Spinal cord (tissue), 10 donors: ENCODE data around the gene GIPC2. TPM values are rescaled to one million over a fixed set of nuclear protein-coding genes. Genes with fewer than 3 reads are reported as not detected.
"Not testable (repeated sequence)": the region's sequence is repeated elsewhere in the genome, so short reads cannot be mapped to it uniquely, and the experiment has no call there.

ENCODE experiments used
- DNase-seq, 6 donors: peaks; one replicate each; pipeline versions ENCODE4 v3.0.0 to v3.0.0-alpha.2; 2013 to 2015; ENCODE audit warnings: low spot score in 6 of 6, low read depth in 4 of 6
- H3K27ac ChIP-seq: one replicate; pipeline ENCODE4 v1.5.1; 2013; ENCODE audit warnings: low read depth, low read length, control low read depth
- H3K27me3 ChIP-seq: one replicate; pipeline ENCODE4 v1.6.1; 2013; ENCODE audit warnings: low read length; ENCODE audit not compliant: control insufficient read depth, insufficient read depth
- H3K36me3 ChIP-seq: one replicate; pipeline ENCODE4 v1.6.1; 2013; ENCODE audit warnings: low read length; ENCODE audit not compliant: control insufficient read depth, insufficient read depth
- H3K4me1 ChIP-seq: one replicate; pipeline ENCODE4 v1.6.1; 2013; ENCODE audit warnings: low read length; ENCODE audit not compliant: control insufficient read depth, insufficient read depth
- H3K4me3 ChIP-seq: one replicate; pipeline ENCODE4 v1.5.1; 2013; ENCODE audit warnings: low read depth, low read length, control low read depth
- H3K9me3 ChIP-seq: one replicate; pipeline ENCODE4 v1.6.1; 2013; ENCODE audit warnings: low read length; ENCODE audit not compliant: control insufficient read depth, insufficient read depth
- WGBS: methylation state at CpG from one replicate; pipeline ENCODE4 v1.1.5; 2013; ENCODE audit warnings: missing lambda C conversion rate; ENCODE audit not compliant: insufficient coverage; 5-methylcytosine and 5-hydroxymethylcytosine counted together
- polyA plus RNA-seq, 2 donors: library from polyadenylated mRNA; unstranded; fragments of 120-200 nt; gene quantifications; one replicate each; pipeline ENCODE4 v1.2.1, GENCODE V29; 2013; ENCODE audit not compliant: insufficient read length in 2 of 2
- total RNA-seq, 2 donors: library from RNA; depleted of rRNA in 1 of 2; stranded (reverse); fragments of 120-200 nt in 1 of 2; fragments of >200 nt in 1 of 2; gene quantifications; one replicate each; pipeline versions ENCODE4 v1.2.3 to v1.2.4, GENCODE V29; 2013 to 2014
- donor health status: healthy.

Gene GIPC2
- total and polyA plus RNA-seq, 4 donors, result 0.41 to 1.5 (median 1.1) TPM

DNA sequence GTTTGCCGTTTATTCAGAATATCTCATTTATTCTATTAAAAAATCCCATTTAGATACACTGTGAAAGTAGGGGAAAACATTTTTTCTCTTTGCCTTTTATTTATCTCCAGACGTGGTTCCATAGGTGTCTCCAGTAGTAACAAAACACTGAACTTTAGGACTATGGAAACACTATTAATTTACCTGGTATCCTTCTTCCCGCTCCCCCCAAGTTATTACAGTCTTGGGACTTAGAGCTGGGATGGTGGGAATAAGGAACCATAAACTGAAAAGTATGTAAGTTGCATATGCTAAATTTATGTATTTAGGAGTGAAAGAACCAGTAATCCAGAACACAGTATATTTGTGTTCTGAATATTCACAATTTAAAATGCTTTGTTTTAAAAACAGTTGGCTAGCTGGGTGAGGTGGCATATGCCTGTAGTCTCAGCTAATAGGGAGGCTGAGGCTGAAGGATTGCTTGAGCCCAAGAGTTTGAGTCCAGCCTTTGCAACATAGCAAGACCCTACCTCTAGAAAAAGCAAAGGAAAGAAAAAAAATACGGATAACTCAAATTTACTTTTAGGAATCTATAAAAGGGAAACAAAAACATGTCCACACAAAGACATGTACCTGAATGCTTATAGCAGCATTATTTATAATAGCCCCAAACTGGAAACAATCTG is 38.0 kb upstream of the GIPC2 start:
- H3K36me3 ChIP-seq, result no peaks in the 10 kb centered on the region
- no CpG with 5 or more reads among the region's 4 CpGs for WGBS
- H3K9me3 ChIP-seq, result no peaks in the 10 kb centered on the region
- H3K4me1 ChIP-seq, result peaks cover 6% of the 10 kb centered on the region
- no peak for DNase-seq
- no peak overlapping the region for H3K27ac ChIP-seq
- no peak overlapping the region for H3K4me3 ChIP-seq
- no peaks in the 10 kb centered on the region for H3K27me3 ChIP-seq

DNA sequence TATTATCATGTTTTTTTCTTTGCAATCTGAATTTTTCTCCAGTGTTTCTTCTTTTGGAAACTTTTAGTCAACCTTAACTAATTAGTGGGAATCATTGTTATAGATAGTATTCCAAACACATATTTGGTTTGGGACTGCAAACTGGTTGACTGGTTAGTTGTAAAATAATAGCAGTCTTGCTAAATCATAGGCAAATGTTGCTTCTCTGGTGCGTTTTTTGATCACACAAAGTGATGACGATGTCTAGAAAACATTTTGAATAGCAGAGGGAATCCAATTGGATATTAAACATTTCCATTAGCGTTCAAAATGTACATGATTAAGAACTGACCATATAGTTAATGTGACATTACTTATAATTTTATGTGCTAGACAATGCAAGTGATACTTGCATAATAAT is 36.5 kb upstream of the GIPC2 start:
- H3K4me1 ChIP-seq, result peaks cover 4% of the 10 kb centered on the region
- H3K36me3 ChIP-seq, result no peaks in the 10 kb centered on the region
- H3K27me3 ChIP-seq, result no peaks in the 10 kb centered on the region
- no CpG with 5 or more reads among the region's 3 CpGs for WGBS
- no peak for DNase-seq
- no peak overlapping the region for H3K27ac ChIP-seq
- no peak overlapping the region for H3K4me3 ChIP-seq
- no peaks in the 10 kb centered on the region for H3K9me3 ChIP-seq

DNA sequence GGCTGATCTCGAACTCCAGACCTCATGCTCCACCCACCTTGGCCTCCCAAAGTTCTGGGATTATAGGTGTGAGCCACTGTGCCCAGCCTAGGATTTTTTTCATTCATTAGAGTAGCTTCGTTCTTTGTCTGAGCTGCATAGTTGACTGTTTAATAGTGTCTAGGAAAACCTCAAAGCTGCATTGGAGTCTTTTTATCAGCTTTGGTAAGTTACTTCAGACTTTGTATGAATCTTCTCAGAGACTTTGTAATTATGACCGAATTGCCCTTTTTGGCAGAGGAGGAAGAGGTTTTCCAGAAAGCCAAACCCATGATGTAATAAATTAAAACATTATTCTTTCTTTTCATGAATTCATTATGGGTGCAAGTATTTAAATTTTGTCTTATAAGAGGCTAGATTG is 35.9 kb upstream of the GIPC2 start:
- no peaks in the 10 kb centered on the region for H3K9me3 ChIP-seq
- 75% methylated on average over 2 of the region's 3 CpGs for WGBS
- H3K36me3 ChIP-seq, result no peaks in the 10 kb centered on the region
- no peak for DNase-seq
- no peak overlapping the region for H3K4me3 ChIP-seq
- H3K27me3 ChIP-seq, result no peaks in the 10 kb centered on the region
- no peak overlapping the region for H3K27ac ChIP-seq
- peaks cover 4% of the 10 kb centered on the region for H3K4me1 ChIP-seq

DNA sequence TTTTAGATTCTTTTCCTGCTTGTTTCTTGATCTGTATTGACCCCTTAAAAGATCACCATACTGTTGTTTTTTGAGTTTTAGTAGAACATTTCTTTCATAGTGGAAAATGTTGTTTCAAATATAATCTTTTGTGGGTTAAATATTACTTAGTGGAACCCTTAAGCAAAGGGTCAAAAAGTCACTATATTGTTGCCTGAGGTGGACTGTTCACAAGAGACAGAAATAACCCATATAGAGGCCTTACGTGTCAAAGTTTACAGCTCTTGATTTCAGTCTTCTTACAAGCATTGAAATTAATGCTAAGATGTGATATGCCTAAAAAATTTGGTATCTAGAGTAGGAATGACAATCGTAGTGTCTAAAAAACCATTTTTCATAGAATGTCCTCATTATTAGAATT is 34.7 kb upstream of the GIPC2 start:
- Histone ChIP-seq H3K36me3 (no peaks in the 10 kb centered on the region), H3K27ac (no peak overlapping the region), H3K4me3 (no peak overlapping the region), H3K9me3 (no peaks in the 10 kb centered on the region), H3K27me3 (no peaks in the 10 kb centered on the region), H3K4me1 (peaks cover 4% of the 10 kb centered on the region)
- no CpG with 5 or more reads among the region's 2 CpGs for WGBS
- DNase-seq, result no peak

DNA sequence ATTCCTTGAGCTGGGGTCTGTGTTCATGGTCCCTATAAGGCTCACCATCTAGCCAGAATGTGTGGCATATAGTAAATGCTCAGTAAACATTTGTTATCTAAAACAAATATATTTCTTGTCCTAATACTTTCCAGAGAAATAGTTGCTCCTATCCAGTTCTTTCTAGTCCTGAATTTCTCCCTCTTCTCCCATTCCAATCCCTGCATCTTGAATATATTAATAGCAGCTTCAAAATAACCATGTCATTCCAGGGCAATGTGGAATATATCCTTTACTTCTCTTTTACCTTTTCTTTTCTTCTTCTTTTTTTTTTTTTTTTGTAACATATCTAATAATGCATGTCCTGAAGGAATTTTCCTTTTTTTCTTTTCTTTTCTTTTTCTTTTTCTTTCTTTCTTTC is 30.6 kb upstream of the GIPC2 start:
- Histone ChIP-seq H3K27me3 (no peaks in the 10 kb centered on the region), H3K27ac (no peak overlapping the region), H3K9me3 (no peaks in the 10 kb centered on the region), H3K36me3 (no peaks in the 10 kb centered on the region), H3K4me3 (no peak overlapping the region), H3K4me1 (no peaks in the 10 kb centered on the region)
- DNase-seq, result no peak

DNA sequence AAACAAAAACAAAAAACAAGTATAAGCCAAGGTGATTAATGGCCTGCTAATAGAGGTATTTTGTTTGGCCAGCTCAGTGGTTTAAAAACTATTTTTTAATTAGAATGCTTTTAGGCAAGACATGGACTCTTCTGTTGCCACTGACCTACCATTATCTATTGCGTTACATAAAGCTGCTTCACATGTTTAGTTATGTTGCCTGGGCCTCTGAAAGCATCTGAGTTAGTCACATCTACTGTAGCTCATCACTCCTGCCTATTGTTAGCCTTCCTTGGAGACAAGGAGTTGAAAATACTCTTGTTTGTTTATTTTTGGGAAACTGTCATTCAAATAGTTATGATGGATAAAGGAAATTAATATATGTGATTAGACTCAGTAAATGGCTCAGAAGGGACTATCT is 26.7 kb upstream of the GIPC2 start:
- no CpG with 5 or more reads among the region's 1 CpG for WGBS
- H3K4me3 ChIP-seq, result no peak overlapping the region
- no peak for DNase-seq
- H3K36me3 ChIP-seq, result no peaks in the 10 kb centered on the region
- no peak overlapping the region for H3K27ac ChIP-seq
- H3K9me3 ChIP-seq, result no peaks in the 10 kb centered on the region
- no peaks in the 10 kb centered on the region for H3K4me1 ChIP-seq
- no peaks in the 10 kb centered on the region for H3K27me3 ChIP-seq

DNA sequence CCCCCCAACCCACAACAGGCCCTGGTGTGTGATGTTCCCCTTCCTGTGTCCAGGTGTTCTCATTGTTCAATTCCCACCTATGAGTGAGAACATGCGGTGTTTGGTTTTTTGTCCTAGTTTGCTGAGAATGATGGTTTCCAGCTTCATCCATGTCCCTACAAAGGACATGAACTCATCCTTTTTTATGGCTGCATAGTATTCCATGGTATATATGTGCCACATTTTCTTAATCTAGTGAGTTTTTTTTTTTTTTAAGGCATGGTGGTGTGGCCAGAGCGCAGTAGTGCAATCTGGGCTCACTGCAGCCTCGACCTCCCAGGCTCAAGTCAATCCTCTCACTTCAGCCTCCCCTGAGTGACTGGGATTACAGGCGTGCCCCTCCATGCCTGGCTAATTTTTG is 24.6 kb upstream of the GIPC2 start:
- H3K4me3 ChIP-seq, H3K27ac ChIP-seq, DNase-seq, H3K4me1 ChIP-seq, H3K36me3 ChIP-seq, H3K9me3 ChIP-seq, H3K27me3 ChIP-seq: not testable (repeated sequence)
- no CpG with 5 or more reads among the region's 4 CpGs for WGBS

DNA sequence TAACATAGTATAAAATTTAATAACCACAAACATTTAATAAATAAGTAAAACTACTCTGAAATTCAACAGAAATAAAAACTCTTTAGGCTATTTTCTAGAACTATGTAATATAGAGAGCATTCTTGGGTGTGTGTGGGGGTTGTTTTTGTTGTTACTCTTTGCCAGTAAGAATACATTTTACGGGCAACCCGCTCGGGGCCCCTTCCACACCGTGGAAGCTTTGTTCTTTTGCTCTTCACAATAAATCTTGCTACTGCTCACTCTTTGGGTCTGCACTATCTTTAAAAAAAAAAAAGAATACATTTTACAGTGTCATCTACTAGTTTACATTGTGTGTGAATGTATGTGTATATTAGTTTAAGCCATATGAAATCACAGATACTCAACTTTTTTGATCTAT is 16.0 kb upstream of the GIPC2 start:
- H3K27me3 ChIP-seq, result no peaks in the 10 kb centered on the region
- no peak overlapping the region for H3K4me3 ChIP-seq
- H3K36me3 ChIP-seq, result no peaks in the 10 kb centered on the region
- WGBS, result no CpG with 5 or more reads among the region's 4 CpGs
- H3K9me3 ChIP-seq, result peaks cover 2% of the 10 kb centered on the region
- no peaks in the 10 kb centered on the region for H3K4me1 ChIP-seq
- no peak overlapping the region for H3K27ac ChIP-seq
- DNase-seq, result no peak

DNA sequence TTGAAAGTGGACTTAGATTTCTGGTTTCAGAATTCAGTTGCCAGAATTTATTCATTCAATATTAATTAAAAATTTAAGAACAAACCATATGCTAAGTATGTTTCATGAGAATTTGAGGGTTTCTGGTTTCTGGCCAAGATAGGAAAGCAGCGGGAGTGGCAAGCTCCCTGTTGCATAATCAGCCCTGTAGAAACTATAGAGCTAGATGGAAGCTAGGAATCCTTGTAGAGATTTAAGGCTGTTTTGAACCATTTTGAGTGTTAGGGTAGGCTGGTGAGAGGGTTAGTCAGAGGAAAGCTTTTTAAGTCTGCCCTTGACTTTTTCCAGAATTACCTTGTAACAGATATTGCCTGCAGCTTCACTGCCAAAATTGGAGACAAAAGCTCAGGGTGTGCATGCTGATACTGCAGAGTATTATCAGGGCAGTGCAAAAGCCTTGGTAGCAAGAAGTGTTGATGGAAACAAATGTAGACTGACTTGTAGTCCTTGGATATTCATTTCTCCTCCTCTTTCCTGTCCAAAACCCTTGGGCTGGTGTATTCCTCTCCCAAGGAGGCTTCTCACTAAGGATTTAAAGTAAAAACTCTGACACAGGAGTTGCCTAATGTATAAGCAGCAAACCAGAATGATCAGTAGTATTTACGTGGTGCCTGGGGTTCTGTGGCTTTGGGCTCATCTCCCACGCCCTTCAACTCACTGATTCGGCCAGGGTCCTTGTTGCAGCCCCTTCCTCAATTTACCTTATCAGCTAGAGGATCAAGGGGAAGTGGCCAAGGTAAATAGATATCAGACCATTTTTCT is 12.6 kb upstream of the GIPC2 start:
- 100% methylated on average over 3 of the region's 4 CpGs for WGBS
- no peak overlapping the region for H3K27ac ChIP-seq

DNA sequence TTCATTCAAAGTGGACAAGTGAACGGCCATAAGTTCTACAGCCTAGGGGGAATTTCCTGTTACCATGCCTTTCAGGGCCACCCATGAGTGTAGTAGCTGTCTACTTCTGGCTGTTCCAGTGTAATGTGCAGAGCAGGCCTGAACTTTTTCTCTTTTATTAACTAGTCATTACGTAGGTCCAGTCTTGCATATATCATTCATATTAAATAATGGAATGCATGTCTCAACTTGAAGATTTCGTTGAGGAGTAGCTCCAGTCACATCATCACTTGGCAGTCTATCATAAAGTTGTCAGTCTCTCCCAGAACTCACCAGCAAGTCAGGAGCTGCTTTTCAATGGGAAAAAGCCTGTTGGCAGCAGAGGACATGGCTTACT is 12.0 kb upstream of the GIPC2 start:
- Histone ChIP-seq H3K9me3 (peaks cover 1% of the 10 kb centered on the region), H3K27ac (no peak overlapping the region), H3K4me1 (no peaks in the 10 kb centered on the region), H3K27me3 (no peaks in the 10 kb centered on the region), H3K4me3 (no peak overlapping the region), H3K36me3 (no peaks in the 10 kb centered on the region)
- no CpG with 5 or more reads among the region's 3 CpGs for WGBS
- no peak for DNase-seq

More for the DNA sequence above, 12.6 kb upstream of the GIPC2 start:
- Histone ChIP-seq H3K36me3 (no peaks in the 10 kb centered on the region), H3K4me1 (no peaks in the 10 kb centered on the region), H3K4me3 (no peak overlapping the region), H3K27me3 (no peaks in the 10 kb centered on the region), H3K9me3 (peaks cover 1% of the 10 kb centered on the region)
- DNase-seq, result peak in 1 of 6 donors; percentile 18
